ENCODE data around the gene P4HA2.

Gene P4HA2

GRCh38 chr5:132184588-132184987, 43.1 kb downstream of the P4HA2 start:
- no peak overlapping the region for H3K4me3 ChIP-seq (replicated peaks; ENCODE audit: low read depth, low read length)
- DNase-seq (ENCODE audit: low read depth), result no peak
- TF ChIP-seq, protein P1, sequence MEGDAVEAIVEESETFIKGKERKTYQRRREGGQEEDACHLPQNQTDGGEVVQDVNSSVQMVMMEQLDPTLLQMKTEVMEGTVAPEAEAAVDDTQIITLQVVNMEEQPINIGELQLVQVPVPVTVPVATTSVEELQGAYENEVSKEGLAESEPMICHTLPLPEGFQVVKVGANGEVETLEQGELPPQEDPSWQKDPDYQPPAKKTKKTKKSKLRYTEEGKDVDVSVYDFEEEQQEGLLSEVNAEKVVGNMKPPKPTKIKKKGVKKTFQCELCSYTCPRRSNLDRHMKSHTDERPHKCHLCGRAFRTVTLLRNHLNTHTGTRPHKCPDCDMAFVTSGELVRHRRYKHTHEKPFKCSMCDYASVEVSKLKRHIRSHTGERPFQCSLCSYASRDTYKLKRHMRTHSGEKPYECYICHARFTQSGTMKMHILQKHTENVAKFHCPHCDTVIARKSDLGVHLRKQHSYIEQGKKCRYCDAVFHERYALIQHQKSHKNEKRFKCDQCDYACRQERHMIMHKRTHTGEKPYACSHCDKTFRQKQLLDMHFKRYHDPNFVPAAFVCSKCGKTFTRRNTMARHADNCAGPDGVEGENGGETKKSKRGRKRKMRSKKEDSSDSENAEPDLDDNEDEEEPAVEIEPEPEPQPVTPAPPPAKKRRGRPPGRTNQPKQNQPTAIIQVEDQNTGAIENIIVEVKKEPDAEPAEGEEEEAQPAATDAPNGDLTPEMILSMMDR (IDR thresholded peaks at IDR 0.05; ENCODE audit: low read length, missing control alignments), result no peak

DNA sequence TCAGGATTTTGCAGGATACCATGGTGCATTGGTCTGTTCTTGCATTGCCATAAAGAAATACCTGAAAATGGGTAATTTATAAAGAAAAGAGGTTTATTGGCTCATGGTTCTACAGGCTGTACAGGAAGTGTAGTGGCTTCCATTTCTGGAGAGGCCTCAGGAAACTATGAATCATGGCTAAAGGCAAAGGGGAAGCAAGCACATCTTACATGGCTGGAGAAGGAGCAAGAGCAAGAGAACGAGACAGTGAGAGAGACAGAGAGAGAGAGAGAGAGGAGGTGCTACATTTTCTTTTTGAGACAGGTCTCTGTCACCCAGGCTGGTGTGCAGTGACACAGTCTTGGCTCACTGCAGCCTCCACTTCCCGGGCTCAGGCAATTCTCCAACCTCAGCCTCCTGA, 43.9 kb downstream of the P4HA2 start:
- DNase-seq (ENCODE audit: low read depth), result peak; percentile 52
- TF ChIP-seq, protein P1 (IDR thresholded peaks at IDR 0.05; ENCODE audit: low read length, missing control alignments), result no peak
- H3K4me3 ChIP-seq (replicated peaks; ENCODE audit: low read depth, low read length), result no peak overlapping the region

DNA sequence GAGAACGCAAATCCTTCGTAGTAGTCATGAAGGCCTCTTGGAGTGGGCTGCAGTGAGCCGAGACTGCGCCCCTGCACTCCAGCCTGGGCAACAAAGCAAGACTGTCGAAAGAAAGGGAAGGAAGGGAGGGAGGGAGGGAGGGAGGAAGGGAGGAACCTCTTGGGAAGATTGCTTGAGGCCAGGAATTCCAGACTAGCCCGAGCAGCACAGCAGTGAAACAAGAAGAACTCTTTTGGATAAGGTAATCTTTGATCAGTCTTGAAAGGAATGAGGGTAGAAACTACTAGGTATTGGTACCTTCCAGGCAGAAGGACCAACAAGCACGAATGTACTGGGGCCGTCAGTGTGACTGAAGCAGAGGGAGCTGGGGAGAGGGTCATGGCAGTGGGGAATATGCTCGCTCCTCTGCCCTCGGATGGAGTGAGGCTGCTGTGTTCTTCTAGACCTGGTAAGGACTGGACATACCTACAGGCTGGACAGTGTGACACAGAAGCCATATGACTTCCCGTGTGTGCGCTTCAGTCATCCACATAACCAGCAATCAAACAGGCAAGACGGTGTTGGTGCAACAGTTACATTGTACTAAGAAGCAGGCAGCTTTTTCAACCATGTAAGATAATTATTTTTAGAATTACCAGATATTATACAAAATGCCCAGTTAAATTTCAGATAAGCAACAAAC, 45.2 kb downstream of the P4HA2 start:
- TF ChIP-seq, protein P1 (IDR thresholded peaks at IDR 0.05; ENCODE audit: low read length, missing control alignments), result no peak
- no peak overlapping the region for H3K4me3 ChIP-seq (replicated peaks; ENCODE audit: low read depth, low read length)
- DNase-seq (ENCODE audit: low read depth), result peak; percentile 35

DNA sequence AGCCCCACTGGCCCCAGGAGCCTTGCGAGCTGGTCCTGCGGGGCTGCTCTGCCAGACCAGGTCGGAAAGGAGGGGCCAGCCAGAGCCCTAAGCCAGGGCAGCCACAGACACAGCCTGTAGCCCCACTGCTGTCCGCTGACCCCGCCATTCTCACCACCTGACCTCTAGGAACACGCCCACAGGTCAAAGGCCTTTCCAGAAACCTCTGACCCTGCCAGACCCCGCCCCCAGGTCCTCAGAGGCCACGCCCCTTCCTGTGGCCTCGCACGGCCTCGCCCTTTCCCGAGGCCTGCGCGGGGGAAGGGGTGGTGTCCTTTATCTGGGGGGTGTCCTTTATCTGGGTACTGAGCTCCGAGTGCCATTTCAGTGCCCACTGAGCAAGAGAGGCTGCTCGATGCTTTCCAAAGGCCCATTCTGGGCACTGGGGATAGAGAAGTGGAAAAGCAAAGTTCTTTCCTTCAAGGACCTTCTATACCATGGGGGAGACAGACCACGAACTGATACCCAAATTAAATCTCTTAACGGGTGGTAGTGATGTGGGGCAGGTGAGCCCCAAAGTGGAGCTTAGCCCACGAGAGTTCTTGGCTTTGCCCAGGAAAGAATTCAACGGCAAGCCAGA, 46.5 kb downstream of the P4HA2 start:
- no peak overlapping the region for H3K4me3 ChIP-seq (replicated peaks; ENCODE audit: low read depth, low read length)
- TF ChIP-seq, protein P1 (IDR thresholded peaks at IDR 0.05; ENCODE audit: low read length, missing control alignments), result no peak
- no peak for DNase-seq (ENCODE audit: low read depth)

DNA sequence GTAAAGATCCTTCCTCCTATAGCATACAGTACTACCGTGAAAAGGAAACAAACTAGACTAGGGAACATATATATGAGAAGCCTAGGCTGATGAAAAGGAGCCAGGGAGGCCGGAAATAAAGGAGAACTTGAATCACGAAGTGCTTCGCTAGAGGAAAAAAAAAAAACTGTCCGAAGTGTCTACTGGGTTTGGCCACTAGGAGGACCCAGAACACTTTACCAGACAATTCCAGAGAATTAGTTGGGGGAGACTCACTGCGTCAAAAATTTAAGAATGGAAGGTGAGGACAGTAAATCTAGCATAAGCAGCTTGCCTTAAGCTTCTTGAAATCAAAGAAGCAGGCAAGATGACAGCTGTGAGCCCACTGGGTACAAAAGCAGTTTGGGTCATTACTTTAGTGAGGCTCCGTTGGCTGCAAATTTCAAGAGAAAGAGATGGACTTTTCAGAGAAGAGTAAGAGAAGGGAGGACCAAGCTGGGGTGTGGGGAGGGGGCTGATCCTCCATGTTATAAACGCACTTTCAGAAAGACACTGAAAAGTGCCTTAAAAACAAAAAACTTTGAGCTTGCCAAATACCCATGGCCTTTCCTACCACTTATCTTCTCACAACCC, 47.4 kb downstream of the P4HA2 start:
- H3K4me3 ChIP-seq (replicated peaks; ENCODE audit: low read depth, low read length), result no peak overlapping the region
- TF ChIP-seq, protein P1 (IDR thresholded peaks at IDR 0.05; ENCODE audit: low read length, missing control alignments), result peak; percentile 84
- DNase-seq (ENCODE audit: low read depth), result peak; percentile 82

GRCh38 chr5:132179405-132179804, 48.2 kb downstream of the P4HA2 start:
- DNase-seq (ENCODE audit: low read depth), result no peak
- TF ChIP-seq, protein P1 (IDR thresholded peaks at IDR 0.05; ENCODE audit: low read length, missing control alignments), result no peak
- H3K4me3 ChIP-seq (replicated peaks; ENCODE audit: low read depth, low read length), result no peak overlapping the region
